ENCODE results near the gene CCL14. TPM values are rescaled to one million over a fixed set of nuclear protein-coding genes. Genes with fewer than 3 reads are reported as not detected.

The CCL14 gene
- total and polyA plus RNA-seq, 2 of the 13 experiments (the other 11 are each of a cell fraction or from before 2014, with no cell fraction given), result 1.1 to 1.7 TPM

DNA sequence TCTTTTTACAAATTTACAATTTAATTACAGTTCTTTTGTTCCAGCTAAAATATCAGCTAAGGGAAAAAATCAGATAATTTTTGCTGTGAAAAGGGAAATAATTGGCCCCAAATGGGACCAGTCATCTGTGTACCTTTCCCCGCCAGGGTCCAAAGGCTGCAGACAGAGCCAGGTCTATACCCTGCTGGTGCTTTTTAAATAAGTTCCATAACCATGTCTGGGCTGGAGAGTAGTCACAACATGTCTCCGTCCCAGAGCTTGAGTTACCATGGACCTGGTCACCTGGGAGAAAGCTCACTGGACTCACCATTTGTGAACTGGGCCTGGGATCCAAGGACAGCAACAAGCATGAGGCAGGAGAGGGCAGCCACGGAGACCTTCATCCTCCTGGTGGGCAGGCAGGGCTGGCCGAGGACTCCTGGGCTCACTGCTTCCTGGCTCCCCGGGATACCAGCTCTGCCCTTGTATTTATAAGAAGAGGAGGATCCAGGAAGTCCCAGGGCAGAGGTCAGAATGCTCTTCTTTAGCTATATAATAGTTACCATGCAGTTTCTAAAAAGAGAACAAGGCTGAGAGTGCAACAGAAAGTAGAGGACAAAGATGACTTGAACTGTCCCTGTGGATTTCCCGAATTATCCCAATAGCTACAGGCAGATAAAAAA, 14.7 kb upstream of the CCL14 start, which contains the start of gene CCL15 (continued):
- TF ChIP-seq, protein P1, sequence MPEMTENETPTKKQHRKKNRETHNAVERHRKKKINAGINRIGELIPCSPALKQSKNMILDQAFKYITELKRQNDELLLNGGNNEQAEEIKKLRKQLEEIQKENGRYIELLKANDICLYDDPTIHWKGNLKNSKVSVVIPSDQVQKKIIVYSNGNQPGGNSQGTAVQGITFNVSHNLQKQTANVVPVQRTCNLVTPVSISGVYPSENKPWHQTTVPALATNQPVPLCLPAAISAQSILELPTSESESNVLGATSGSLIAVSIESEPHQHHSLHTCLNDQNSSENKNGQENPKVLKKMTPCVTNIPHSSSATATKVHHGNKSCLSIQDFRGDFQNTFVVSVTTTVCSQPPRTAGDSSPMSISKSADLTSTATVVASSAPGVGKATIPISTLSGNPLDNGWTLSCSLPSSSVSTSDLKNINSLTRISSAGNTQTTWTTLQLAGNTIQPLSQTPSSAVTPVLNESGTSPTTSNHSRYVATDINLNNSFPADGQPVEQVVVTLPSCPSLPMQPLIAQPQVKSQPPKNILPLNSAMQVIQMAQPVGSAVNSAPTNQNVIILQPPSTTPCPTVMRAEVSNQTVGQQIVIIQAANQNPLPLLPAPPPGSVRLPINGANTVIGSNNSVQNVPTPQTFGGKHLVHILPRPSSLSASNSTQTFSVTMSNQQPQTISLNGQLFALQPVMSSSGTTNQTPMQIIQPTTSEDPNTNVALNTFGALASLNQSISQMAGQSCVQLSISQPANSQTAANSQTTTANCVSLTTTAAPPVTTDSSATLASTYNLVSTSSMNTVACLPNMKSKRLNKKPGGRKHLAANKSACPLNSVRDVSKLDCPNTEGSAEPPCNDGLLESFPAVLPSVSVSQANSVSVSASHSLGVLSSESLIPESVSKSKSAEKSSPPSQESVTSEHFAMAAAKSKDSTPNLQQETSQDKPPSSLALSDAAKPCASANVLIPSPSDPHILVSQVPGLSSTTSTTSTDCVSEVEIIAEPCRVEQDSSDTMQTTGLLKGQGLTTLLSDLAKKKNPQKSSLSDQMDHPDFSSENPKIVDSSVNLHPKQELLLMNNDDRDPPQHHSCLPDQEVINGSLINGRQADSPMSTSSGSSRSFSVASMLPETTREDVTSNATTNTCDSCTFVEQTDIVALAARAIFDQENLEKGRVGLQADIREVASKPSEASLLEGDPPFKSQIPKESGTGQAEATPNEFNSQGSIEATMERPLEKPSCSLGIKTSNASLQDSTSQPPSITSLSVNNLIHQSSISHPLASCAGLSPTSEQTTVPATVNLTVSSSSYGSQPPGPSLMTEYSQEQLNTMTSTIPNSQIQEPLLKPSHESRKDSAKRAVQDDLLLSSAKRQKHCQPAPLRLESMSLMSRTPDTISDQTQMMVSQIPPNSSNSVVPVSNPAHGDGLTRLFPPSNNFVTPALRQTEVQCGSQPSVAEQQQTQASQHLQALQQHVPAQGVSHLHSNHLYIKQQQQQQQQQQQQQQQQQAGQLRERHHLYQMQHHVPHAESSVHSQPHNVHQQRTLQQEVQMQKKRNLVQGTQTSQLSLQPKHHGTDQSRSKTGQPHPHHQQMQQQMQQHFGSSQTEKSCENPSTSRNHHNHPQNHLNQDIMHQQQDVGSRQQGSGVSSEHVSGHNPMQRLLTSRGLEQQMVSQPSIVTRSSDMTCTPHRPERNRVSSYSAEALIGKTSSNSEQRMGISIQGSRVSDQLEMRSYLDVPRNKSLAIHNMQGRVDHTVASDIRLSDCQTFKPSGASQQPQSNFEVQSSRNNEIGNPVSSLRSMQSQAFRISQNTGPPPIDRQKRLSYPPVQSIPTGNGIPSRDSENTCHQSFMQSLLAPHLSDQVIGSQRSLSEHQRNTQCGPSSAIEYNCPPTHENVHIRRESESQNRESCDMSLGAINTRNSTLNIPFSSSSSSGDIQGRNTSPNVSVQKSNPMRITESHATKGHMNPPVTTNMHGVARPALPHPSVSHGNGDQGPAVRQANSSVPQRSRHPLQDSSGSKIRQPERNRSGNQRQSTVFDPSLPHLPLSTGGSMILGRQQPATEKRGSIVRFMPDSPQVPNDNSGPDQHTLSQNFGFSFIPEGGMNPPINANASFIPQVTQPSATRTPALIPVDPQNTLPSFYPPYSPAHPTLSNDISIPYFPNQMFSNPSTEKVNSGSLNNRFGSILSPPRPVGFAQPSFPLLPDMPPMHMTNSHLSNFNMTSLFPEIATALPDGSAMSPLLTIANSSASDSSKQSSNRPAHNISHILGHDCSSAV (CRISPR knock-in tag; IDR thresholded peaks at IDR 0.05; ENCODE audit: borderline replicate concordance), result no peak
- TF ChIP-seq ZBTB7A (CRISPR knock-in tag; IDR thresholded peaks at IDR 0.05), result no peak
- TF ChIP-seq U2AF2 (IDR thresholded peaks at IDR 0.05; ENCODE audit: low read depth, low read length), result no peak
- TF ChIP-seq, protein P2, sequence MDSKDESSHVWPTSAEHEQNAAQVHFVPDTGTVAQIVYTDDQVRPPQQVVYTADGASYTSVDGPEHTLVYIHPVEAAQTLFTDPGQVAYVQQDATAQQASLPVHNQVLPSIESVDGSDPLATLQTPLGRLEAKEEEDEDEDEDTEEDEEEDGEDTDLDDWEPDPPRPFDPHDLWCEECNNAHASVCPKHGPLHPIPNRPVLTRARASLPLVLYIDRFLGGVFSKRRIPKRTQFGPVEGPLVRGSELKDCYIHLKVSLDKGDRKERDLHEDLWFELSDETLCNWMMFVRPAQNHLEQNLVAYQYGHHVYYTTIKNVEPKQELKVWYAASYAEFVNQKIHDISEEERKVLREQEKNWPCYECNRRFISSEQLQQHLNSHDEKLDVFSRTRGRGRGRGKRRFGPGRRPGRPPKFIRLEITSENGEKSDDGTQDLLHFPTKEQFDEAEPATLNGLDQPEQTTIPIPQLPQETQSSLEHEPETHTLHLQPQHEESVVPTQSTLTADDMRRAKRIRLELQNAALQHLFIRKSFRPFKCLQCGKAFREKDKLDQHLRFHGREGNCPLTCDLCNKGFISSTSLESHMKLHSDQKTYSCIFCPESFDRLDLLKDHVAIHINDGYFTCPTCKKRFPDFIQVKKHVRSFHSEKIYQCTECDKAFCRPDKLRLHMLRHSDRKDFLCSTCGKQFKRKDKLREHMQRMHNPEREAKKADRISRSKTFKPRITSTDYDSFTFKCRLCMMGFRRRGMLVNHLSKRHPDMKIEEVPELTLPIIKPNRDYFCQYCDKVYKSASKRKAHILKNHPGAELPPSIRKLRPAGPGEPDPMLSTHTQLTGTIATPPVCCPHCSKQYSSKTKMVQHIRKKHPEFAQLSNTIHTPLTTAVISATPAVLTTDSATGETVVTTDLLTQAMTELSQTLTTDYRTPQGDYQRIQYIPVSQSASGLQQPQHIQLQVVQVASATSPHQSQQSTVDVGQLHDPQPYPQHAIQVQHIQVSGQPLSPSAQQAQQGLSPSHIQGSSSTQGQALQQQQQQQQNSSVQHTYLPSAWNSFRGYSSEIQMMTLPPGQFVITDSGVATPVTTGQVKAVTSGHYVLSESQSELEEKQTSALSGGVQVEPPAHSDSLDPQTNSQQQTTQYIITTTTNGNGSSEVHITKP (CRISPR knock-in tag; IDR thresholded peaks at IDR 0.05; ENCODE audit: low read depth), result no peak
- TF ChIP-seq, protein P3, sequence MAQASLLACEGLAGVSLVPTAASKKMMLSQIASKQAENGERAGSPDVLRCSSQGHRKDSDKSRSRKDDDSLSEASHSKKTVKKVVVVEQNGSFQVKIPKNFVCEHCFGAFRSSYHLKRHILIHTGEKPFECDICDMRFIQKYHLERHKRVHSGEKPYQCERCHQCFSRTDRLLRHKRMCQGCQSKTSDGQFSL (CRISPR knock-in tag; IDR thresholded peaks at IDR 0.05), result no peak
- TF ChIP-seq CAMTA2 (CRISPR knock-in tag; IDR thresholded peaks at IDR 0.05; ENCODE audit: borderline replicate concordance), result no peak
- TF ChIP-seq ADNP (CRISPR knock-in tag; IDR thresholded peaks at IDR 0.05), result no peak
- TF ChIP-seq, protein P4, sequence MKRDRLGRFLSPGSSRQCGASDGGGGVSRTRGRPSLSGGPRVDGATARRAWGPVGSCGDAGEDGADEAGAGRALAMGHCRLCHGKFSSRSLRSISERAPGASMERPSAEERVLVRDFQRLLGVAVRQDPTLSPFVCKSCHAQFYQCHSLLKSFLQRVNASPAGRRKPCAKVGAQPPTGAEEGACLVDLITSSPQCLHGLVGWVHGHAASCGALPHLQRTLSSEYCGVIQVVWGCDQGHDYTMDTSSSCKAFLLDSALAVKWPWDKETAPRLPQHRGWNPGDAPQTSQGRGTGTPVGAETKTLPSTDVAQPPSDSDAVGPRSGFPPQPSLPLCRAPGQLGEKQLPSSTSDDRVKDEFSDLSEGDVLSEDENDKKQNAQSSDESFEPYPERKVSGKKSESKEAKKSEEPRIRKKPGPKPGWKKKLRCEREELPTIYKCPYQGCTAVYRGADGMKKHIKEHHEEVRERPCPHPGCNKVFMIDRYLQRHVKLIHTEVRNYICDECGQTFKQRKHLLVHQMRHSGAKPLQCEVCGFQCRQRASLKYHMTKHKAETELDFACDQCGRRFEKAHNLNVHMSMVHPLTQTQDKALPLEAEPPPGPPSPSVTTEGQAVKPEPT (CRISPR knock-in tag; IDR thresholded peaks at IDR 0.05; ENCODE audit: low read depth), result no peak
- no peak for TF ChIP-seq TOE1 (CRISPR knock-in tag; IDR thresholded peaks at IDR 0.05)
- no peak for TF ChIP-seq ARNT (IDR thresholded peaks at IDR 0.05)
- TF ChIP-seq, protein P5, sequence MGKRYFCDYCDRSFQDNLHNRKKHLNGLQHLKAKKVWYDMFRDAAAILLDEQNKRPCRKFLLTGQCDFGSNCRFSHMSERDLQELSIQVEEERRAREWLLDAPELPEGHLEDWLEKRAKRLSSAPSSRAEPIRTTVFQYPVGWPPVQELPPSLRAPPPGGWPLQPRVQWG (CRISPR knock-in tag; IDR thresholded peaks at IDR 0.05; ENCODE audit: borderline replicate concordance, low read depth), result no peak
- TF ChIP-seq, protein P6, sequence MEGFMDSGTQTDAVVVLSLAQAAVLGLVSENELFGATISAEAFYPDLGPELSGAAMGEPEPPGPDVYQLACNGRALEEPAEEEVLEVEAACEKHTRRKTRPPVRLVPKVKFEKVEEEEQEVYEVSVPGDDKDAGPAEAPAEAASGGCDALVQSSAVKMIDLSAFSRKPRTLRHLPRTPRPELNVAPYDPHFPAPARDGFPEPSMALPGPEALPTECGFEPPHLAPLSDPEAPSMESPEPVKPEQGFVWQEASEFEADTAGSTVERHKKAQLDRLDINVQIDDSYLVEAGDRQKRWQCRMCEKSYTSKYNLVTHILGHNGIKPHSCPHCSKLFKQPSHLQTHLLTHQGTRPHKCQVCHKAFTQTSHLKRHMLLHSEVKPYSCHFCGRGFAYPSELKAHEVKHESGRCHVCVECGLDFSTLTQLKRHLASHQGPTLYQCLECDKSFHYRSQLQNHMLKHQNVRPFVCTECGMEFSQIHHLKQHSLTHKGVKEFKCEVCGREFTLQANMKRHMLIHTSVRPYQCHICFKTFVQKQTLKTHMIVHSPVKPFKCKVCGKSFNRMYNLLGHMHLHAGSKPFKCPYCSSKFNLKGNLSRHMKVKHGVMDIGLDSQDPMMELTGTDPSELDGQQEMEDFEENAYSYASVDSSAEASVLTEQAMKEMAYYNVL (CRISPR knock-in tag; IDR thresholded peaks at IDR 0.05; ENCODE audit: borderline replicate concordance), result no peak
